GM12801 (cell line): ENCODE data around the gene ICOS.

ENCODE experiments used
- CTCF ChIP-seq: IDR thresholded peaks from one replicate; pipeline ENCODE4 v1.5.1; 2011; ENCODE audit warnings: control low read depth; ENCODE audit not compliant: insufficient read length; ENCODE audit errors: extremely low read depth

ICOS gene

GRCh38 chr2:203908066-203908796 is 28.3 kb upstream of the ICOS start:
- no peak for TF ChIP-seq CTCF

GRCh38 chr2:203908797-203909185 is 27.8 kb upstream of the ICOS start:
- no peak for TF ChIP-seq CTCF

- TF ChIP-seq CTCF: no peak
These were observed 27.1 kb upstream of the ICOS start for GRCh38 chr2:203909261-203909967.

GRCh38 chr2:203909974-203910373 is 26.6 kb upstream of the ICOS start:
- TF ChIP-seq CTCF: no peak

GRCh38 chr2:203913947-203914346 is 22.6 kb upstream of the ICOS start:
- TF ChIP-seq CTCF: no peak

- no peak for TF ChIP-seq CTCF
These were observed 21.9 kb upstream of the ICOS start for GRCh38 chr2:203914546-203915182.

- TF ChIP-seq CTCF: no peak
These were observed 21.3 kb upstream of the ICOS start for GRCh38 chr2:203915256-203915655.
